Renal cortical epithelial cell (primary cell): ENCODE results near the gene MYL10. TPM values are rescaled to one million over a fixed set of nuclear protein-coding genes. Genes with fewer than 3 reads are reported as not detected.

ENCODE experiments used
- DNase-seq: peaks from one replicate; pipeline ENCODE4 v3.0.0-alpha.2; 2011; ENCODE audit warnings: low read depth
- total RNA-seq: library from RNA; depleted of rRNA; stranded (reverse); fragments of >200 nt; gene quantifications from 2 replicates; pipeline ENCODE4 v1.2.3, GENCODE V29; 2014

Gene MYL10
- total RNA-seq, 1 donor from 2014 or later = not detected

DNA sequence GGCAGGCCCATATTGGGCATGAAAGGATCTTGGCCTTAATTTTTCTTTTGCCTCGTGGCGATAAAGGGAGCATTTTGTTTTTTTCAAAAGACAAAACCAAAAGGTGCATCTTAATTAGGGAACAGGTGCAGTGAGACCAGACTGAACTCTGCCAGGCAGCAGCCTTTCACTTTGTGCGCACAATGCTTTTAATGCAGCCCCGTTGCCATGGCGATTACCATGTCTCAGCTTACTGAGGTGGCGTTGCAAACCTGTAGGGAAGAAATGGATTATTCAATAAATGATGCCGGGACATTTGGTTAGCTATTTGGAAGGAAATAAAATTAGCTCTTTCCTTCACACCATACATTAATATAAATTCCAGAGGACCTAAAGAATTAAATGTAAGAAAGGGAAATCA, 61.9 kb downstream of the MYL10 start:
- DNase-seq = no peak

DNA sequence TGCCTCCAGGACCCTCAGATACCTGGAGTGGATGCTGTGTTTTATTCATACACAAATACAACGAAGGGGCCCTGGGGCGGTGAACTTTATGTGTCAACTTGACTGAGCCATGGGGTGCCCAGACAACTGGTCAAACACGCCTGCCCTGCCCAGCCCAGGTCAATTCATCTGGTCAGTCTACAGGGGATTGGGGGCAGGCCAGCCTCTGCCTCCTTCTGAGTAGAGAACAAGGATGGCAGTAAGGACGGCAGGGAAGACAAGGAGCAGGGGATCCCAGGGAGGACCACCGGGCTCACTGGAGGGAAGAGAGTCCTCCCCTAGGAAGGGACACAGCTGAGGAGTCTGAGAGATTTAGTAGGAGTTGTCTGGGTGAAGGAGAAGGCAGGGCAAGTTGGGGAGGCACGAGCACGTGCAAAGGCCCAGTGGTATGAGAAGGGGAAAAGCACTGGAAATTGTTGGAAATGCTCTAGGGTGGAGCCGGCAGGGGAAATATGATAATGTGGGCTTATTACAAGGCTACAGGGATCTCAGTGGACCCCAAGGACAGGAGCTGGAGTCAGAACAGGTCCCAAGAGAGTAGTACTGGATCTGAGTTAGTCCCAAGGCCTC, 63.4 kb downstream of the MYL10 start:
- DNase-seq = no peak

DNA sequence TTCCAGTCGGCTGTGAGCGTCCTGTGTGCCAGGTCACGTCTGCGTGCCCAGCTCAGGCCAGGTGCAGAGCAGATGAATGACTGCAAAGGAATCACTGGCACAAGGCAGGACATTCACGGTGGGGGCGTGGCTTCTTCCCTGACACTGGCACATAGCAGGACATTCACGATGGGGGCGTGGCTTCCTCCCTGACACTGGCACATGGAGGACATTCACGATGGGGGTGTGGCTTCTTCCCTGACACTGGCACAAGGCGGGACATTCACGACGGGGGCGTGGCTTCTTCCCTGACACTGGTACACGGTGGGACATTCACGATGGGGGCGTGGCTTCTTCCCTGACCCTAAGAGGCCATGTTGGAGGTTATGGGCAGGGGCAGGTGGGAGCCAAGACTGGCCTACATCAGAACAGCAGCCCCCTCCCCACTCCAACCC, 64.3 kb downstream of the MYL10 start:
- peak; percentile 22 for DNase-seq

DNA sequence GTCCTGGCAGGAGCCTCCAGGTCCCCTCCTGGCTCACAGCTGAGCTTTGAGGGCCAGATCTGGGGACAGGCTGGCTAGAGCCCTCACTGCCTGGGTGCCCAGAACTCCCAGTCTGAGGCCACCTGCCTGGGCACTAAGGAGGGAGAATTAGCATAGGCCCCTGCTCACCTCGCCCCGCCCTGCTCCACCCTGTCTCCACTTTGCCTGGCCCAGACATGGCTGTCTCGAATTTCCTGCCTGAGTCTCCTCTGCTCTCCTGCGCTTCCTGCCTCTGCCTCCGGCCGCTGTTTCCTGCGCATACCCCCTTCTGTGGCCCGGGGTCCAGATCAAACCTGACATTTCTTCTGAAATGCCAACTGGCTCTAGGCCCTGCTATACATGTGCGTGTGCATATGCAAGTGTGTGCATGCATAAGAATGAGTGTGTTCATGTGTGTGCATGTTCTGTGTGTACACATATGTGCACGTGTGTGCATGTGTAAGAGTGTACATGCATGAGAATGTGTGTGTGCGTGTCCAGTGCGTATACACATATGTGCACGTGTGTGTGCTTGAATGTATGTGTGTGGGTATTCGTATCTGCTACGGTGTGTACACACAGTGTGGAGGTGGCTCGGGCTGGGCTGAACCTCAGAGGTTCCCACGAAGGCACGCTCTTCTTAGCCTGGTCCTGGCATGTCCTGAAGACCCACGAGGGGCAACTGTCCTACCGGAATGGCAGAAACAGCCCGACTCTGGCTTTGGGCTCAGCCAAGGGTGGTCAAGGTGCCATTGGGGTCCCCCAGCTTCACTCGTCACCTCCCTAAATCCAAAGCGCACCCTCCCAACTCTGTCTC, 64.9 kb downstream of the MYL10 start:
- DNase-seq = no peak

Other genes with a start within 250 kb of the MYL10 start
- gene CUX1, start 188.3 kb upstream of the MYL10 start, total RNA-seq = 38.2 and 139 TPM in 2 replicates